A549 (cell line): ENCODE data around the gene CTNNAL1. TPM values are rescaled to one million over a fixed set of nuclear protein-coding genes. Genes with fewer than 3 reads are reported as not detected.

Experiments
- CBX2 ChIP-seq: fragments of 200-600 bp; sonication (generic); IDR thresholded peaks from 2 replicates; pipeline ENCODE4 v1.6.1; 2016; ENCODE audit warnings: low read depth, mild to moderate bottlenecking, borderline replicate concordance
- CBX8 ChIP-seq: fragments of 200-600 bp; sonication (generic); IDR thresholded peaks from 2 replicates; pipeline ENCODE4 v1.6.1; 2016
- CEBPB ChIP-seq, 2 experiments: fragments of >200 bp in 1 of 2; sonication (Bioruptor Twin) in 1 of 2; formaldehyde crosslinking in 1 of 2; IDR thresholded peaks; 2 replicates each; pipeline ENCODE4 v1.6.1; 2012 to 2016
- EHMT2 ChIP-seq: fragments of 200-600 bp; sonication (generic); IDR thresholded peaks from 2 replicates; pipeline ENCODE4 v1.6.1; 2016; ENCODE audit warnings: antibody characterized with exemption, low read depth, mild to moderate bottlenecking, moderate library complexity
- ELK1 ChIP-seq: fragments of 150-350 bp; IDR thresholded peaks from 2 replicates; pipeline ENCODE4 v1.6.1; 2014; ENCODE audit warnings: low read depth, mild to moderate bottlenecking, low read length
- EP300 ChIP-seq, 2 experiments: fragments of >200 bp; sonication (Bioruptor Twin); formaldehyde crosslinking; IDR thresholded peaks; 2 replicates in 1 of 2; 3 replicates in 1 of 2; pipeline ENCODE4 v1.6.1; 2016 to 2017
- FOSL2 ChIP-seq, 2 experiments: fragments of 450-650 bp in 1 of 2; fragments of >200 bp in 1 of 2; sonication (Bioruptor Twin) in 1 of 2; formaldehyde crosslinking; IDR thresholded peaks; 2 replicates each; pipeline versions ENCODE4 v1.5.0 to v1.6.1; 2016 to 2020; ENCODE audit warnings: mild to moderate bottlenecking in 1 of 2, moderate library complexity in 1 of 2
- FOXS1 ChIP-seq: fragments of 250-450 bp; sonication (Bioruptor Pico); IDR thresholded peaks from 2 replicates; pipeline ENCODE4 v1.5.0; 2020; ENCODE audit warnings: mild to moderate bottlenecking, moderate library complexity
- HES2 ChIP-seq: fragments of >200 bp; sonication (Bioruptor Twin); formaldehyde crosslinking; IDR thresholded peaks from 2 replicates; pipeline ENCODE4 v1.6.1; 2016
- HOXB13 ChIP-seq: fragments of 250-450 bp; sonication (Bioruptor Pico); IDR thresholded peaks from 2 replicates; pipeline ENCODE4 v1.5.0; 2020; ENCODE audit warnings: low read depth, mild to moderate bottlenecking, moderate library complexity
- JUN ChIP-seq, 2 experiments: fragments of >200 bp; sonication (Bioruptor Twin); formaldehyde crosslinking; IDR thresholded peaks; 2 replicates in 1 of 2; 3 replicates in 1 of 2; pipeline ENCODE4 v1.6.1; 2016 to 2017
- KDM5A ChIP-seq: fragments of 200-600 bp; sonication (generic); IDR thresholded peaks from 2 replicates; pipeline ENCODE4 v1.6.1; 2016; ENCODE audit warnings: antibody characterized with exemption, mild to moderate bottlenecking
- MAZ ChIP-seq: fragments of 150-350 bp; IDR thresholded peaks from 2 replicates; pipeline ENCODE4 v1.6.1; 2014; ENCODE audit warnings: antibody characterized with exemption, low read depth, low read length, borderline replicate concordance
- MYC ChIP-seq: IDR thresholded peaks from 2 replicates; pipeline ENCODE4 v1.6.1; 2012; ENCODE audit warnings: mild to moderate bottlenecking, inconsistent platforms, low read length, improper control_type of control experiment, borderline replicate concordance
- NPAS2 ChIP-seq: fragments of 250-450 bp; sonication (Bioruptor Pico); IDR thresholded peaks from 2 replicates; pipeline ENCODE4 v1.8.0; 2022; ENCODE audit warnings: mild to moderate bottlenecking, moderate library complexity, borderline replicate concordance
- POLR2A ChIP-seq: IDR thresholded peaks from 2 replicates; pipeline ENCODE4 v1.6.1; 2012; ENCODE audit warnings: mild to moderate bottlenecking, low read length
- POLR2AphosphoS2 ChIP-seq: conservative IDR thresholded peaks from 2 replicates; pipeline ENCODE4 v1.6.1; 2012; ENCODE audit warnings: low read length, improper control_type of control experiment, inconsistent platforms
- RAD21 ChIP-seq, 2 experiments: fragments of >200 bp in 1 of 2; sonication (Bioruptor Twin) in 1 of 2; formaldehyde crosslinking in 1 of 2; IDR thresholded peaks in 1 of 2; conservative IDR thresholded peaks in 1 of 2; 2 replicates in 1 of 2; 3 replicates in 1 of 2; pipeline ENCODE4 v1.6.1; 2012 to 2018; ENCODE audit warnings: inconsistent platforms in 1 of 2
- REST ChIP-seq: fragments of 200-600 bp; sonication (generic); IDR thresholded peaks from 2 replicates; pipeline ENCODE4 v1.6.1; 2016; ENCODE audit warnings: antibody characterized with exemption, mild to moderate bottlenecking, moderate library complexity
- RFX5 ChIP-seq: fragments of 450-650 bp; IDR thresholded peaks from 2 replicates; pipeline ENCODE4 v1.7.1; 2014; ENCODE audit warnings: antibody characterized with exemption, mild to moderate bottlenecking, moderate library complexity
- SMC3 ChIP-seq: fragments of >200 bp; sonication (Bioruptor Twin); formaldehyde crosslinking; IDR thresholded peaks from 3 replicates; pipeline ENCODE4 v1.6.1; 2018; ENCODE audit warnings: inconsistent platforms
- SREBF2 ChIP-seq: fragments of 450-650 bp; IDR thresholded peaks from 2 replicates; pipeline ENCODE4 v1.6.1; 2014; ENCODE audit warnings: mild to moderate bottlenecking, moderate library complexity
- TFCP2L1 ChIP-seq: fragments of 250-450 bp; sonication (Bioruptor Pico); IDR thresholded peaks from 2 replicates; pipeline ENCODE4 v1.5.0; 2021; ENCODE audit warnings: mild to moderate bottlenecking
- TP53 ChIP-seq: fragments of 250-450 bp; sonication (Bioruptor Pico); IDR thresholded peaks from 2 replicates; pipeline ENCODE4 v1.5.0; 2021; ENCODE audit warnings: mild to moderate bottlenecking, moderate library complexity
- USF2 ChIP-seq: fragments of 450-650 bp; IDR thresholded peaks from 2 replicates; pipeline ENCODE4 v1.6.1; 2014; ENCODE audit warnings: antibody characterized with exemption
- ZC3H11A ChIP-seq: fragments of 450-650 bp; IDR thresholded peaks from 2 replicates; pipeline ENCODE4 v1.6.1; 2014; ENCODE audit warnings: antibody characterized with exemption, mild to moderate bottlenecking
- ZNF302 ChIP-seq: fragments of 250-450 bp; sonication (Bioruptor Pico); IDR thresholded peaks from 2 replicates; pipeline ENCODE4 v1.9.0; 2021; ENCODE audit warnings: inconsistent platforms, mild to moderate bottlenecking, moderate library complexity
- ZSCAN20 ChIP-seq: fragments of 250-450 bp; sonication (Bioruptor Pico); IDR thresholded peaks from 2 replicates; pipeline ENCODE4 v1.8.0; 2022; ENCODE audit warnings: mild to moderate bottlenecking, moderate library complexity
- polyA plus RNA-seq, 4 experiments: library from polyadenylated mRNA; depleted of rRNA in 3 of 4; stranded (reverse); fragments of >200 nt; fragmentation: RNase III in 1 of 4; extraction: RNeasy Plus Mini Kit Qiagen cat#74134 plus additional on column Dnase treatment in 1 of 4; gene quantifications; 2 replicates in 3 of 4; 3 replicates in 1 of 4; pipeline ENCODE4 v1.2.3, GENCODE V29; 2011 to 2017
- TF ChIP-seq, protein P1 (sequence below): fragments of 250-450 bp; sonication (Bioruptor Pico); IDR thresholded peaks from 2 replicates; pipeline ENCODE4 v1.5.0; 2021; ENCODE audit warnings: mild to moderate bottlenecking, moderate library complexity, borderline replicate concordance
- TF ChIP-seq, protein P2 (sequence below): fragments of 250-450 bp; sonication (Bioruptor Pico); IDR thresholded peaks from 2 replicates; pipeline ENCODE4 v1.5.0; 2020; ENCODE audit warnings: low read depth, mild to moderate bottlenecking, moderate library complexity
- TF ChIP-seq, protein P3 (sequence below): fragments of >200 bp; sonication (Bioruptor Twin); formaldehyde crosslinking; IDR thresholded peaks from 3 replicates; pipeline ENCODE4 v1.5.1; 2016

CTNNAL1 gene
- polyA plus RNA-seq, 2 of the 4 experiments (the other 2 are of a cell fraction): 43.8 to 63.6 TPM

- TF ChIP-seq REST (no peak), MAZ (0 out of 2 replicates have a peak, but pooled peaks have one; percentile 20), CEBPB (IDR thresholded peaks at IDR 0.05) (no peak), MYC (no peak; the same call in 1 of the 2 replicates), ZNF302 (CRISPR knock-in tag) (no peak), TFCP2L1 (CRISPR knock-in tag) (no peak), RAD21 (conservative IDR thresholded peaks at IDR 0.05 in 1 of 2, IDR thresholded peaks at IDR 0.05 in 1 of 2) (peak; percentile 14 to 24; a peak in 2 of 5 replicates), KDM5A (no peak), CBX8 (no peak), HES2 (no peak), ZSCAN20 (CRISPR knock-in tag) (no peak), ELK1 (no peak), EHMT2 (no peak), HOXB13 (CRISPR knock-in tag) (no peak), FOSL2 (IDR thresholded peaks at IDR 0.05) (no peak), FOSL2 (CRISPR knock-in tag; IDR thresholded peaks at IDR 0.05) (peak; percentile 82), NPAS2 (CRISPR knock-in tag) (no peak), JUN (IDR thresholded peaks at IDR 0.05) (peak in 1 of 2 experiments; percentile 65; a peak in 2 of 5 replicates), FOXS1 (CRISPR knock-in tag) (no peak), CBX2 (no peak), SREBF2 (no peak), RFX5 (no peak), POLR2AphosphoS2 (no peak), TP53 (no peak), SMC3 (no peak; the same call in 2 of the 3 replicates), EP300 (IDR thresholded peaks at IDR 0.05) (no peak), USF2 (no peak), ZC3H11A (no peak), POLR2A (peak; percentile 74)
- TF ChIP-seq, protein P1, sequence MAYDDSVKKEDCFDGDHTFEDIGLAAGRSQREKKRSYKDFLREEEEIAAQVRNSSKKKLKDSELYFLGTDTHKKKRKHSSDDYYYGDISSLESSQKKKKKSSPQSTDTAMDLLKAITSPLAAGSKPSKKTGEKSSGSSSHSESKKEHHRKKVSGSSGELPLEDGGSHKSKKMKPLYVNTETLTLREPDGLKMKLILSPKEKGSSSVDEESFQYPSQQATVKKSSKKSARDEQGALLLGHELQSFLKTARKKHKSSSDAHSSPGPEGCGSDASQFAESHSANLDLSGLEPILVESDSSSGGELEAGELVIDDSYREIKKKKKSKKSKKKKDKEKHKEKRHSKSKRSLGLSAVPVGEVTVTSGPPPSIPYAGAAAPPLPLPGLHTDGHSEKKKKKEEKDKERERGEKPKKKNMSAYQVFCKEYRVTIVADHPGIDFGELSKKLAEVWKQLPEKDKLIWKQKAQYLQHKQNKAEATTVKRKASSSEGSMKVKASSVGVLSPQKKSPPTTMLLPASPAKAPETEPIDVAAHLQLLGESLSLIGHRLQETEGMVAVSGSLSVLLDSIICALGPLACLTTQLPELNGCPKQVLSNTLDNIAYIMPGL (CRISPR knock-in tag): no peak
- TF ChIP-seq, protein P2, sequence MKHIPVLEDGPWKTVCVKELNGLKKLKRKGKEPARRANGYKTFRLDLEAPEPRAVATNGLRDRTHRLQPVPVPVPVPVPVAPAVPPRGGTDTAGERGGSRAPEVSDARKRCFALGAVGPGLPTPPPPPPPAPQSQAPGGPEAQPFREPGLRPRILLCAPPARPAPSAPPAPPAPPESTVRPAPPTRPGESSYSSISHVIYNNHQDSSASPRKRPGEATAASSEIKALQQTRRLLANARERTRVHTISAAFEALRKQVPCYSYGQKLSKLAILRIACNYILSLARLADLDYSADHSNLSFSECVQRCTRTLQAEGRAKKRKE (CRISPR knock-in tag): no peak
- TF ChIP-seq, protein P3, sequence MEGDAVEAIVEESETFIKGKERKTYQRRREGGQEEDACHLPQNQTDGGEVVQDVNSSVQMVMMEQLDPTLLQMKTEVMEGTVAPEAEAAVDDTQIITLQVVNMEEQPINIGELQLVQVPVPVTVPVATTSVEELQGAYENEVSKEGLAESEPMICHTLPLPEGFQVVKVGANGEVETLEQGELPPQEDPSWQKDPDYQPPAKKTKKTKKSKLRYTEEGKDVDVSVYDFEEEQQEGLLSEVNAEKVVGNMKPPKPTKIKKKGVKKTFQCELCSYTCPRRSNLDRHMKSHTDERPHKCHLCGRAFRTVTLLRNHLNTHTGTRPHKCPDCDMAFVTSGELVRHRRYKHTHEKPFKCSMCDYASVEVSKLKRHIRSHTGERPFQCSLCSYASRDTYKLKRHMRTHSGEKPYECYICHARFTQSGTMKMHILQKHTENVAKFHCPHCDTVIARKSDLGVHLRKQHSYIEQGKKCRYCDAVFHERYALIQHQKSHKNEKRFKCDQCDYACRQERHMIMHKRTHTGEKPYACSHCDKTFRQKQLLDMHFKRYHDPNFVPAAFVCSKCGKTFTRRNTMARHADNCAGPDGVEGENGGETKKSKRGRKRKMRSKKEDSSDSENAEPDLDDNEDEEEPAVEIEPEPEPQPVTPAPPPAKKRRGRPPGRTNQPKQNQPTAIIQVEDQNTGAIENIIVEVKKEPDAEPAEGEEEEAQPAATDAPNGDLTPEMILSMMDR: peak; percentile 35
Observed at GRCh38 chr9:108933718-108934322, 79.5 kb downstream of the CTNNAL1 start, which contains the start of gene ELP1 (continued).
